Omental fat pad (tissue), 4 donors: ENCODE measurements around the gene PARD6G. TPM values are rescaled to one million over a fixed set of nuclear protein-coding genes. Genes with fewer than 3 reads are reported as not detected.
A peak's percentile ranks its signal among the peaks of the same experiment; 100 is the strongest.

ENCODE experiments used
- ATAC-seq: fragments of 150-250 bp; one replicate; pipeline ENCODE4 v1.9.1; 2016; ENCODE audit warnings: mild to moderate bottlenecking, moderate library complexity; ENCODE audit not compliant: low FRiP score
- DNase-seq: peaks from one replicate; pipeline ENCODE4 v3.0.0-alpha.2; 2019; ENCODE audit warnings: low spot score
- total RNA-seq, 4 donors: library from RNA; depleted of rRNA; stranded (reverse); fragments of >200 nt; gene quantifications; one replicate each; pipeline ENCODE4 v1.1.0, GENCODE V29; 2016
- TF ChIP-seq, protein P1 (sequence below), 3 donors: fragments of 450-650 bp; IDR thresholded peaks; one replicate each; pipeline ENCODE4 v1.5.1; 2016 to 2017; ENCODE audit warnings: antibody characterized with exemption in 3 of 3, mild to moderate bottlenecking in 3 of 3, moderate library complexity in 2 of 3

Gene PARD6G
- total RNA-seq, 4 donors from 2014 or later: 2.1 to 8.5 (median 3.4) TPM

DNA sequence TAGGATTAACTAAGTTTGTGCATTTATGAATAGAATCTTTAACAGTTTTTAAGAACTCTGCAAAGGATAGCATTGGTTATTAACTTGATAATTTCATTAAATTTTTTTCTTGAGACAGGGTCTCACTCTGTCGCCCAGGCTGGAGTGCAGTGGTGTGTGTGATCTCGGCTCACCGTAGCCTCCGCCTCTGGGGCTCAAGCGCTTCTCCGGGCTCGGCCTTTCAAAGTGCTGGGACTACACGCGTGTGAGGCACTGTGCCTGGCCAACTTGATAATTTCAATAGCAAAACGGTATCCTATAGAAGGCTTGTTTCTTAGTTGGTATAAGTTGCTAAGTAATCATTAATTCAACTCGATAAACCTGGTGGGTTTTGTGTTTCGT is 100.3 kb downstream of the PARD6G start:
- TF ChIP-seq, protein P1, sequence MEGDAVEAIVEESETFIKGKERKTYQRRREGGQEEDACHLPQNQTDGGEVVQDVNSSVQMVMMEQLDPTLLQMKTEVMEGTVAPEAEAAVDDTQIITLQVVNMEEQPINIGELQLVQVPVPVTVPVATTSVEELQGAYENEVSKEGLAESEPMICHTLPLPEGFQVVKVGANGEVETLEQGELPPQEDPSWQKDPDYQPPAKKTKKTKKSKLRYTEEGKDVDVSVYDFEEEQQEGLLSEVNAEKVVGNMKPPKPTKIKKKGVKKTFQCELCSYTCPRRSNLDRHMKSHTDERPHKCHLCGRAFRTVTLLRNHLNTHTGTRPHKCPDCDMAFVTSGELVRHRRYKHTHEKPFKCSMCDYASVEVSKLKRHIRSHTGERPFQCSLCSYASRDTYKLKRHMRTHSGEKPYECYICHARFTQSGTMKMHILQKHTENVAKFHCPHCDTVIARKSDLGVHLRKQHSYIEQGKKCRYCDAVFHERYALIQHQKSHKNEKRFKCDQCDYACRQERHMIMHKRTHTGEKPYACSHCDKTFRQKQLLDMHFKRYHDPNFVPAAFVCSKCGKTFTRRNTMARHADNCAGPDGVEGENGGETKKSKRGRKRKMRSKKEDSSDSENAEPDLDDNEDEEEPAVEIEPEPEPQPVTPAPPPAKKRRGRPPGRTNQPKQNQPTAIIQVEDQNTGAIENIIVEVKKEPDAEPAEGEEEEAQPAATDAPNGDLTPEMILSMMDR (IDR thresholded peaks at IDR 0.05): no peak
- ATAC-seq: peak; percentile 31
- DNase-seq: no peak

DNA sequence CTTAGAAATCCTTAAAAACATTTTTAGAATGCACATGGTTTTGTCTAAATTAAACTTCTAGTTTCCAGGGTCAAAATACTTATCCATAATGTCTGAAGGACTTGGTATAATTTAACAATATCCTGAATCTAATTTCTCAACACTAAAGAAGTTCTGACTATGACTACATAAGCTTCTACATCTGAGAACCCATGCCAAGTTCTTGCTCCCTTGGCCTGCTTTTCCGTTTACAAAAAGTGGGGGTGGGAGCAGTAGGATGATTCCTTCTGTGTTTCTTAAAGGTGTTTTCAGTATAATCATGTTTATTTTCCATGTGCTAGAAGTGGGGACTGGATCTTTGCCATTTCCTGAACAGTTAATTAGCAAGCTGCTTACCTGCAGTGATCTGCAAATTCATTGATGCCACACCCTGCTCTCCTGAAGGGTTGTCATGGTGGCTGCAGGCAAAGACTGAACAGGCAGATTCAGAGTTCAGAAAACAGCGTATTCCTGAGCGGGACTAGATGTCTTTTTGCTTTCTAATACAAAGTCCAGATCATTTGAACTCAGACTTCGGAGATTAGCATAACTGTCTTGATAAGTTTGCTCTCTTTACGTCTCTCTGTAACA is 102.0 kb downstream of the PARD6G start:
- ATAC-seq (no peak), DNase-seq (no peak)
- TF ChIP-seq, protein P1 (IDR thresholded peaks at IDR 0.05): no peak

DNA sequence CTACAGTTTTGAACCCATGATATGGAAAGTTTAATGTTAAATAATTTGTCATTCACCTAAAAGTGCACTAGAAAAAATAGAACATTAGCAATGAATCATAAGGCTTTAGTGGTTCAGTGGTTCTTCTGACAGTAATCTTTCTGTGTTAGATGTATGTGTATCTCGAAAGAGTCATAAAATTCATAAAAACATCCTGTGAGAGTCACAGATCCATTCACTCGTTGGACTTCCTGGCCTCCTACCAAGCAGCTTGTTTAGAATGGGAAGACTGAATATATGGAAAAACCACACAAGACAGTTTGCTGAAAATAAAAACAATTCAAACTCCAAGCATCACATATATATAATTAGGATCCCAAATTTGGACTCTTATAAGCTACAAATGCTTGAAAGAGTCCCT is 103.4 kb downstream of the PARD6G start:
- DNase-seq (no peak), ATAC-seq (no peak)
- TF ChIP-seq, protein P1 (IDR thresholded peaks at IDR 0.05): no peak

DNA sequence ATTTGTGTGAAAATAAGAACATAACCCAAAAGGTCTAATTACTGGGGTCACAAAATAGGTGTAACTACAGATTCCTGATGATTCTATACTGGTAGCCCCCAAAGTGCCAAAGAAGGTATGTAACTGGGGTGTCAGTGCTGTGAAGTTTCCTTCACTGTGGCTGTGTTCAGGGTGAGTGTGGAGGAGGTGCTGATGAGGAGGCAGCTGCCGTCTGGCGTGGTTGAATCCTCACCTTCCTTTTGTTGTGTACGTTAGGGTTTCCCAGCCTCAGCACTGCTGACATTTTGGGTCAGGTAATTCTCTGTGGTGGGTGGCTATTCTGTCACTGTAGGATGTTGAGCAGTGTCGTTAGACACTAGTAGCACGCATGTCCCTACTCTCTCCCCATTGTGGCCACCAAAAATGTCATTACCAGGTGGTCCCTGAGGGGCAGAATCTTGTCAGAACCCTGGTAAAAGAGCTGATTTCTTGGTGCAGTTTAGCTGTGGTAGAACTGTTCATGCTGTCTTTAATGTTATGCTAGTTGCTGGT is 106.8 kb downstream of the PARD6G start:
- no peak for ATAC-seq

DNA sequence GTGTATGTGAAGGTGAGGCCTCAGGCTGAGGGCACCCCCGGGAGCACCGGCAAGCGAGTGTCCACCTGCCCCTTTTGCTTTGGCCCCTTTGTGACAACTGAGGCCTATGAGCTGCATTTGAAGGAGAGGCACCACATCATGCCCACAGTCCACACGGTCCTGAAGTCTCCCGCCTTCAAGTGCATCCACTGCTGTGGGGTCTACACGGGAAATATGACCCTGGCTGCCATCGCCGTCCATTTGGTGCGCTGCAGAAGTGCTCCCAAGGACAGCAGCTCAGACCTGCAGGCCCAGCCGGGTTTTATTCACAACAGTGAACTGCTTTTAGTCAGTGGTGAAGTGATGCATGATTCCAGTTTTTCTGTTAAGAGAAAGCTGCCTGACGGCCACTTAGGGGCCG is 109.3 kb downstream of the PARD6G start:
- ATAC-seq (no peak), DNase-seq (no peak)
- TF ChIP-seq, protein P1 (IDR thresholded peaks at IDR 0.05): no peak

More for the DNA sequence above, 106.8 kb downstream of the PARD6G start:
- TF ChIP-seq, protein P1 (IDR thresholded peaks at IDR 0.05): no peak
- DNase-seq: no peak

DNA sequence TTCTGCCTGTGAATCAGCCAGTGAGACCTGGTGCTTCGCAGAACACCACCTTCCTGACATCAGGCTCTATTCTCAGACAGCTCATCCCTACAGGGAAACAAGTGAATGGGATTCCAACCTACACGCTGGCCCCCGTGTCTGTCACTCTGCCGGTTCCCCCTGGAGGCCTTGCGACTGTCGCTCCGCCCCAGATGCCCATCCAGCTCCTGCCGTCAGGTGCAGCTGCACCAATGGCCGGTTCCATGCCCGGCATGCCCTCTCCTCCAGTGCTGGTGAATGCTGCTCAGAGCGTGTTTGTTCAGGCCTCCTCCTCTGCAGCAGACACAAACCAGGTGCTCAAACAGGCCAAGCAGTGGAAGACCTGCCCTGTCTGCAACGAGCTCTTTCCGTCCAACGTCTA is 110.2 kb downstream of the PARD6G start:
- DNase-seq: no peak
- TF ChIP-seq, protein P1 (IDR thresholded peaks at IDR 0.05): no peak
- no peak for ATAC-seq

DNA sequence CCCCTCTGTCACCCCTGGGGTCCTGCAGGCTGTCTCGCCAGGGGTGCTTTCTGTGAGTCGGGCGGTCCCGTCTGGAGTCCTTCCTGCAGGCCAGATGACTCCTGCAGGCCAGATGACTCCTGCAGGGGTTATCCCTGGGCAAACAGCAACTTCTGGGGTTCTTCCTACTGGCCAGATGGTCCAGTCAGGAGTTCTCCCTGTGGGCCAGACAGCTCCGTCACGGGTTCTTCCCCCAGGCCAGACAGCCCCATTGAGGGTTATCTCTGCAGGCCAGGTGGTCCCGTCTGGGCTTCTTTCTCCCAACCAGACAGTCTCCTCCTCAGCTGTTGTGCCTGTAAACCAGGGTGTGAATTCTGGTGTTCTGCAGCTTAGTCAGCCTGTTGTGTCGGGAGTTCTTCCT is 110.6 kb downstream of the PARD6G start:
- no peak for DNase-seq
- TF ChIP-seq, protein P1 (IDR thresholded peaks at IDR 0.05): no peak

More for the DNA sequence above, 110.6 kb downstream of the PARD6G start:
- no peak for ATAC-seq
